DMS79 (cell line): ENCODE measurements around the gene TRUB2.
"Not testable (repeated sequence)": the region's sequence is repeated elsewhere in the genome, so short reads cannot be mapped to it uniquely, and the experiment has no call there.

Experiments
- DNase-seq: peaks from one replicate; lab custom pipeline; 2025; lab: John Stamatoyannopoulos, UW

The TRUB2 gene

DNA sequence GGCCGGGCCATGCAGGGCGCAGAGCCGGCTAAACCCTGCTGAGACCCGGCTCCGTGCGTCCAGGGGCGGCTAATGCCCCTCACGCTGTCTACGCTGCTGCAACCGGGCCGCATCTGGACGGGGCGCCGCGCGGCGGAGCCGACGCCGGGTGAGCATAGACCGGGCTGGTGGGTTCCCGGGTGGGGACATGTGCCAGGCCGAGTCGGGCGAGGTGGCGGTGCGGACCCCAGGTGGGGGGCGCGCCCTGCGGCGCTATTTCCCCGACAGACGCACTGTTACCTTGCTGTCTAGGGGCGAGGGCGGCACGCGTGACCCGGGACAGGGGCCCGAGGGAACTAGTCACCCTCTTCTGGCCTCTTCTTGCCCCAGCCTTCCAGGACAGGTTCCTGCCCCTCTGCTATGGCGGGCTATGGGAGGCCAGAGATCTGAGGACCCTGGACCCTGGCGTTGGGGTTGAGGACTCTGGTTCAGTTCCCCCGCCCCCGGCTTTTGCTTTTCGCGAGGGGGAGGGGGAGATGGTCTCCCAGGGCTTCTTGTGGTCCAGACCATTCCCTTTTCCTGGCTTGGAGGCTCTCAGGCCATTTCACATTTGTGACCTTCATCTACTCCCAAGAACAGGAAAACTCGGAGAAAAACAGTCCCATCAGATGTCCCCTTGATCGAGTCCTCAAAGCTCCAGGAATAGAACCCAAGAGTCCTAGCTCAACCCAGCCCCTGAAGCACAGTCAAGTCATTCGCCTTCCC, 18.6 kb upstream of the TRUB2 start:
- no peak for DNase-seq

GRCh38 chr9:128339761-128340690, 17.8 kb upstream of the TRUB2 start, which contains the start of gene SLC27A4:
Gene SLC27A4, plus strand, starts transcription at chr9:128340527. Its CDS starts 2,606 bp downstream, at chr9:128343133.
- DNase-seq = peak; percentile 37

DNA sequence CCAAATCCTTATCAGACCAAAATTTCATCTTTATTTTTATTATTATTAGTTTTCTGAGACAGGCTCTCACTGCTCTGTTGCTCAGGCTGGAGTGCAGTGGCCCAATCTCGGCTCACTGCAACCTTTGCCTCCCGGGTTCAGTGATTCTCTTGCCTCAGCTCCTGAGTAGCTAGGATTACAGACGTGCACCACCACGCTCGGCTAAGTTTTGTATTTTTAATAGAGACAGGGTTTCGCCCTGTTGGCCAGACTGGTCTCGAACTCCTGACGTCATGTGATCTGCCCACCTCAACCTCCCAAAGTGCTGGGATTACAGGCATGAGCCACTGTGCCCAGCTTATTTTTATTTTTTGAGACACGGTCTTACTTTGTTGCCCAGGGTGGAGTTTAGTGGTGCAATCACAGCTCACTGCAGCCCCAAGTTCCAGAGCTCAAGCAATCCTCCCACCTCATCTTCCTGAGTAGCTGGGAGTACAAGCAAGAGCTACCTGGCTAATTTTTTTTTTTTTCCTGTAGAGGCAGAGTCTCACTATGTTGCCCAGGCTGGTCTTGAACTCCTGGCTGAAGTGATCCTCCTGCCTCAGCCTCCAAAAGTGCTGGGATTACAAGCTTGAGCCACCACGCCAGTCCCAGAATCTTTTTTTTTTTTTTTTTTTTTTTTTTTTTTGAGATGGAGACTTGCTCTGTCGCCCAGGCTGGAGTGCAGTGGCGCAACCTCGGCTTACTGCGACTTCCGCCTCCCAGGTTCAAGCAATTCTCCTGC, 16.8 kb upstream of the TRUB2 start:
- not testable (repeated sequence) for DNase-seq

GRCh38 chr9:128337936-128338335, 15.7 kb upstream of the TRUB2 start:
- DNase-seq = no peak

DNA sequence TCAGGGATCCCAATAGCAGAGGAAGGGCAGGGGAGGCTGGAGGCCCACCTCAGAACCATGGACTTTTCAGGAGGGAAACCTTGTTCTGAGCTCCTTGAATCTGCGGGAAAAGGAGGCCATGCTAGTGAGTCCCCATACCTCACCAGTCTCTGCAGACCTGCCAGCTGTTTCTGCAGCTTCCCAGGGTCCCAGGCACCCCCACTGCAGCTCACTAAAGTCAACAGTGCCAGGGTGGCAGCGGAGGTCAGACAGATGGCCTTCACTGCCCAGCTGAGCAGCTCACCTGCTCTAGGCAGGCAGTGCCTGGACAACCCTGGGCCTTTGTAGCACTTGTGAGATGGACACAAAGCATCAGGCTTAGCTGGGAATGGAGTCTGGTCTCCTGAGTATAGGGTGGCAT, 13.7 kb upstream of the TRUB2 start:
- DNase-seq = no peak

DNA sequence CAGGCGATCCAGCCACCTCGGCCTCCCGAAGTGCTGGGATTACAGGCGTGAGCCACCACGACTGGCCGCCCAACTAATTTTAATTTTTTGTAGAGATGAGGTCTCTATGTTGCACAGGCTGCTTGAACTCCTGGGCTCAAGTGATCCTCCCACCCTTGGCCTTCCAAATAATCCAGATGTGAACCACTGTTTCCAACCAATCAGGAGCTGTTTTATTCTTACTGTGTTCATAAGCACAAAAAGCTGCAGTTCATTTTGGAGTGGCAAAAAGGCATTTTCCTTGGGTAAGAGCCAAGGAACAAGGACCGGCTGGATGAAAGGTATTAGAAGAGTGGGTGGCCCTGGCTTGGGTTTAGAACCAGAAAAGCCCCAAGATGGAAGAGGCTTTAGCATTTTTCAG, 12.9 kb upstream of the TRUB2 start:
- DNase-seq = no peak

DNA sequence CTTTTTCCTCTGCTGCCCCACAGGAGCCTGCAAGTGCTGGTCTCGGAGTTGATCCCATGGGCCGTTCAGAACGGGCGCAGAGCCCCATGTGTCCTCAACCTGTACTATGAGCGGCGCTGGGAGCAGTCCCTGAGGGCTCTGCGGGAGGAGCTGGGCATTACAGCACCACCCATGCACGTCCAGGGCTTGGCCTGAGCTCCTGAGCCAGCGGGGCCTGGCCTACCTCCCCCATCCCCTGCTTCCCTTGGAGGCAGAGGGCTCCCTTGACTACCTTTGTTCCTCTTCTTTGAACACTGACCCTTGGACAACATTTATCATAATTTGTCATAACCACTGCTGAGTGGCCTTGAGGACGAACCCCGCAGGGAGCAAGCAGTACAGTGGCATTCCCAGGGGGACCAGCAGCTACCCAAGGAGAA, 11.2 kb upstream of the TRUB2 start:
- no peak for DNase-seq

GRCh38 chr9:128325629-128326028, 3.4 kb upstream of the TRUB2 start:
- DNase-seq = no peak

DNA sequence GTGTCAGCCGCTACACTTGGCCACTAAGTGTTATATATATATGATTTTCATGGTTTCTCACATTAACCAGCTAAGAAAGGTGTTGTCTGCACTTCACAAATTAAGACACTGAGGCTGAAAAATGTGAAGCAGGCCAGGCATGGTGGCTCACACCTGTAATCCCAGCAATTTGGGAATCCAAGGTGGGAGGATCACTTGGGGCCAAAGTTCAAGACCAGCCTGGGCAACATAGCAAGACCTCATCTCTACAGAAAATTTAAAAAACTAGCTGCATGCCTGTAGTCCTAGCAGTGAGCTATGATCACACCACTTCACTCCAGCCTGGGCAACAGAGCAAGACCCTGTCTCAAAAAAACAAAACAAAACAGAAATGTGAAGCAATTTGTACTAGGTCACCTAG, 2.2 kb upstream of the TRUB2 start:
- no peak for DNase-seq

DNA sequence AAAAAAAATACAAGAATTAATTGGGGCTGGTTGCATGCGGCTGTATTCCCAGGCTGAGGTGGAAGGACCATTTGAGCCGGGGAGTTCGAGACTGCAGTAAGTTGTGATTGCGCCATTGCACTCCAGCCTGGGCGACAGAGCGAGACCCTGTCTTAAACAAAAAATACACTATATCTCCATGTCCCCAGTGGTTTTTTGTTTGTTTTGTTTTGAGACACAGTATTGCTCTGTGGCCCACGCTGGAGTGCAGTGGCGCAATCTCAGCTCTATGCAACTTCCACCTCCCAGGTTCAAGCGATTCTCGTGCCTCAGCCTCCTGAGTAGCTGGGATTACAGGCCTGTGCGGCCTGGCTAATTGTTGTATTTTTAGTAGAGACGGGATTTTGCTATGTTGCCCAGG, 1.5 kb upstream of the TRUB2 start:
- no peak for DNase-seq

- DNase-seq = no peak
Measured at GRCh38 chr9:128323212-128323730, 1.0 kb upstream of the TRUB2 start.

DNA sequence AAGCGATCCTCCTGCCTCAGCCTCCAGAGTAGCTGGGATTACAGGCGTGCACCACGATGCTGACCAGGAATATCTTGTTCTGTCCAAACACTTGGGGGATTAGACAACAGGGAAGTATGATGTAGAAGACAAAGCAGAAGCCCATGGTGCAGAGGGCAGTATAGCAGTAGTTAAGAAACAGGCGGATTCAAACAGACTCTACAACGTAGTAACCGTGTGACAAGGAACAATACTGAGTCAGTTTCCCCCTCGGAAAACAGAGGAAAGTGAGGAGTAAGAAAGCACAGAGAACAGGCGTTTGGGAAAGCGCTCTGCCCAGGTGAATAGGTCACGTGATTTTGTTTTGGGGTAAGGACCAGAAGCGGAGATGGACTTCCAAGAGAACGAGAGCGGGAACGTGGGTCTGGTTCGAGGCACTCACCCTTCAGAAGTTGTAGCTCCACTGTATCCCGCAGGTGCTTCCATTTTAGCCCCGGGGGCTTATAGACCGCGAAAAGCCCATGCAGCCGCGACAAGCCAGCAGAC, 306 bp downstream of the TRUB2 start:
- DNase-seq = no peak

DNA sequence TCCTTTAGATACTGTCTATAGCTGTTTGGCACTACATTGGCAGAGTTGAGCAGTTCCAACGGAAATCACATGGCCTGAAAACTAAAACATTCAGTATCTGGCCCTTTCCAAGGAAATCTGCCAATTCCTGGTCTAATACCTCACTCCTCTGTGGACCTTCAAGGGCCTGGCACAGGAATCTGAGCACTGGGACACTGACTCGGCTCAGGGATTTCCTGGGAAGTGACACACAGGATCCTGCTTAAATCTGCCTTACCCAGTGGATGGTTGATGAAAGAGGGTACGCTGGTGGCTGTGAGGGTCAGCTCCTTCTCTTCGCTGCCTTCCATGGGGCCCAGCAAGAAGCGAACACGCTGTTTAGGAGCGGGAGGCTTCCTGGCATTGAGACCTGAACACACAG, 904 bp downstream of the TRUB2 start:
- no peak for DNase-seq

DNA sequence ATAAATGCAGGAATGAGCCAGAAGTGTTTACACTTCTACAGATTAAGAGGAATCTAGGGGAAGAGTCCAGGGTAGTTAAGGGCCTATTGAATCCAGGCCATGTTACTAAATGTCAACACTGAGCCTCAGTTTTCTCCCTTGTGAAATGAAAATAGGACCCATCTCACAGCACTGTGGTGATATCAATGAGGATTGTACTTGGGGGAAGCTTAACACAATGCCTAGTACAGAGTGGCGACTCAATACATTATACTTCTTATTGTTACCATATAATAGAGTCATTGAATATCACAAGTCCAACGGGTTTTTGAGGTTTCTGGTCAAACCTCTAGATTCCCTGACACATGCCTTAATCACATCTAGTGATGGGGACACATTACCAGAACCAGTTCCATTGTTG, 4.6 kb downstream of the TRUB2 start:
- DNase-seq = no peak

GRCh38 chr9:128316421-128316820, 5.8 kb downstream of the TRUB2 start:
- DNase-seq = no peak

GRCh38 chr9:128314697-128315096, 7.5 kb downstream of the TRUB2 start:
- DNase-seq = no peak

GRCh38 chr9:128310461-128310860, 11.8 kb downstream of the TRUB2 start:
- no peak for DNase-seq

DNA sequence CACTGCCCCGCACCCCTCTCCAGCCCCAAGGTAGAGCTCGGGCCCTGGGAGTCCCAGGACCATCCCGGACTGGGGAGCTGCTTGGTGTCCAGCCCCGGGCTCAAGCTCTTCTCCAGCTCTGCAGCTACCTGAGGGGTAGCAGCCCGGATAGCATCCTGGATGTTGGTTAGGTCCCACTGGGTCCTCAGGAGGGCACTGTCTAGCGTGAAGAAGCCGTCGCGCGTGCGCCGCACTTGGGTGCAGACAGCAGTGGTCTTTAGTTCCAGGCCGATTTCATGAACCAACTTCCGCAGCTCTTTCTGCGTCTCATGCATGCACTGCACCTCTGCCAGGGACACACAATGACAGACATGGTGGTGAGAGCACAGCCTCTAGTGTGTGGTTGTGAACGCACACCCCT, 12.7 kb downstream of the TRUB2 start:
- DNase-seq = no peak

DNA sequence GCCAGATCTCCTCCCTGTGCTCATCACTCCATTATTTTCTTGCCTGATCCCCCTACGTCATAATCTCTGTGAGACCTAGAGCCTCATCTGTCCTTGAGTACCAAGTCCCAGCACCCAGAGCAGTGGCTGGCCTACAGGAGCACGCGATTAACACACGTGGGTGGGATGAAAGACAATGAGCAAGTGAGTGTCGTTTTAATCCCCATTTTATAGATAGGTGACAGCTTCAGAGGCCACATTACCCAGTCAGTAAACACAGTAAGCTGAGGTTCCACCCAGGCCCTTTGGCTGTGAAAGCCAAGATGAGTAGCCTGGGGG, 17.3 kb downstream of the TRUB2 start:
- no peak for DNase-seq

- no peak for DNase-seq
Measured at GRCh38 chr9:128304136-128304970, 17.9 kb downstream of the TRUB2 start.
